Measurements from ENCODE around the gene UBA6. TPM values are rescaled to one million over a fixed set of nuclear protein-coding genes. Genes with fewer than 3 reads are reported as not detected.

UBA6 gene
- polyA plus RNA-seq, 2 of the 4 experiments (the other 2 are of a cell fraction) = 33.9 to 84.6 TPM

DNA sequence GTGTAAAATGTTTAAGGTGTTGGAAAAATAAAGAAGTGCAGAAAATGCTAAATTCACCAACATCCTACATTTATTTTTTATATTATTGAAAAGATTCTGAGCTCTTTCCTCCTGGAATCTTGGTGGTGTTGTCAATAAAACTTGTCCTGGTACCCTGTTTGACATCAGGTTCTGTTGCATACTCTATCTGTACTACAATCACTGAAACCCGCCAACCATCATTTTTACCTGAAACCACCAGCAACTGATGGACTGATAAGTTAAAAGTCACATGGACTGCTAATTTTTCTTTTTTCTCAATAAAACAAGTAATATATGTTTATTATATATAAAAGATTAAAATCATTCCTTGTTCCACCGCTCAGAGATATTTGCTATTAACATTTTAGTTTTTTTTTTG lies 119.0 kb downstream of the UBA6 start:
- H3K4me1 ChIP-seq = no peaks in the 10 kb centered on the region
- no peak for ATAC-seq
- no peak for TF ChIP-seq HOXB5 (CRISPR knock-in tag; IDR thresholded peaks at IDR 0.05)
- TF ChIP-seq, protein P1, sequence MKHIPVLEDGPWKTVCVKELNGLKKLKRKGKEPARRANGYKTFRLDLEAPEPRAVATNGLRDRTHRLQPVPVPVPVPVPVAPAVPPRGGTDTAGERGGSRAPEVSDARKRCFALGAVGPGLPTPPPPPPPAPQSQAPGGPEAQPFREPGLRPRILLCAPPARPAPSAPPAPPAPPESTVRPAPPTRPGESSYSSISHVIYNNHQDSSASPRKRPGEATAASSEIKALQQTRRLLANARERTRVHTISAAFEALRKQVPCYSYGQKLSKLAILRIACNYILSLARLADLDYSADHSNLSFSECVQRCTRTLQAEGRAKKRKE (CRISPR knock-in tag; IDR thresholded peaks at IDR 0.05; ENCODE audit: low read depth) = no peak
- no peak for TF ChIP-seq HEYL (CRISPR knock-in tag; IDR thresholded peaks at IDR 0.05)
- TF ChIP-seq, protein P2, sequence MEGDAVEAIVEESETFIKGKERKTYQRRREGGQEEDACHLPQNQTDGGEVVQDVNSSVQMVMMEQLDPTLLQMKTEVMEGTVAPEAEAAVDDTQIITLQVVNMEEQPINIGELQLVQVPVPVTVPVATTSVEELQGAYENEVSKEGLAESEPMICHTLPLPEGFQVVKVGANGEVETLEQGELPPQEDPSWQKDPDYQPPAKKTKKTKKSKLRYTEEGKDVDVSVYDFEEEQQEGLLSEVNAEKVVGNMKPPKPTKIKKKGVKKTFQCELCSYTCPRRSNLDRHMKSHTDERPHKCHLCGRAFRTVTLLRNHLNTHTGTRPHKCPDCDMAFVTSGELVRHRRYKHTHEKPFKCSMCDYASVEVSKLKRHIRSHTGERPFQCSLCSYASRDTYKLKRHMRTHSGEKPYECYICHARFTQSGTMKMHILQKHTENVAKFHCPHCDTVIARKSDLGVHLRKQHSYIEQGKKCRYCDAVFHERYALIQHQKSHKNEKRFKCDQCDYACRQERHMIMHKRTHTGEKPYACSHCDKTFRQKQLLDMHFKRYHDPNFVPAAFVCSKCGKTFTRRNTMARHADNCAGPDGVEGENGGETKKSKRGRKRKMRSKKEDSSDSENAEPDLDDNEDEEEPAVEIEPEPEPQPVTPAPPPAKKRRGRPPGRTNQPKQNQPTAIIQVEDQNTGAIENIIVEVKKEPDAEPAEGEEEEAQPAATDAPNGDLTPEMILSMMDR (IDR thresholded peaks at IDR 0.05) = no peak
- TF ChIP-seq ZFP36 (IDR thresholded peaks at IDR 0.05; ENCODE audit: borderline replicate concordance, partially characterized antibody) = no peak
- TF ChIP-seq RAD21 (conservative IDR thresholded peaks at IDR 0.05 in 1 of 2, IDR thresholded peaks at IDR 0.05 in 1 of 2) = no peak
- no peak for TF ChIP-seq JUN (IDR thresholded peaks at IDR 0.05)
- TF ChIP-seq ZNF302 (CRISPR knock-in tag; IDR thresholded peaks at IDR 0.05) = no peak
- no peak for TF ChIP-seq ESRRA (IDR thresholded peaks at IDR 0.05; ENCODE audit: borderline replicate concordance, low read length)
- no peak for TF ChIP-seq NR3C1 (IDR thresholded peaks at IDR 0.05)
- no peak for TF ChIP-seq POLR2A (IDR thresholded peaks at IDR 0.05; ENCODE audit: low read length)
- TF ChIP-seq CHD4 (IDR thresholded peaks at IDR 0.05; ENCODE audit: borderline replicate concordance) = no peak
- TF ChIP-seq EHMT2 (IDR thresholded peaks at IDR 0.05; ENCODE audit: low read depth) = no peak
- TF ChIP-seq SREBF2 (IDR thresholded peaks at IDR 0.05) = no peak
- no peak for TF ChIP-seq RNF2 (IDR thresholded peaks at IDR 0.05; ENCODE audit: borderline replicate concordance, low read depth)
- no peak for TF ChIP-seq FOSB (CRISPR knock-in tag; IDR thresholded peaks at IDR 0.05)
- no peak for TF ChIP-seq MAFK (IDR thresholded peaks at IDR 0.05; ENCODE audit: partially characterized antibody)
- TF ChIP-seq POLR2AphosphoS2 (conservative IDR thresholded peaks at IDR 0.05; ENCODE audit: low read length) = no peak
- TF ChIP-seq FOXS1 (CRISPR knock-in tag; IDR thresholded peaks at IDR 0.05) = no peak
- TF ChIP-seq FOSL2 (IDR thresholded peaks at IDR 0.05) = no peak
- no peak for TF ChIP-seq FOSL2 (CRISPR knock-in tag; IDR thresholded peaks at IDR 0.05)
- WGBS (ENCODE audit: missing lambda C conversion rate) = 46% methylated on average over 2 of the region's 2 CpGs
- no peaks in the 10 kb centered on the region for H3K9me3 ChIP-seq
- no peak for FAIRE-seq
- no peak overlapping the region for H3K4me2 ChIP-seq
- no peak for DNase-seq (ENCODE audit: low read depth in 1 of 2, low spot score in 1 of 2)
- H3K4me3 ChIP-seq = no peak overlapping the region
- H3K27ac ChIP-seq = no peak overlapping the region
- CTCF ChIA-PET = no interaction called here
- POLR2A ChIA-PET = no interaction called here

DNA sequence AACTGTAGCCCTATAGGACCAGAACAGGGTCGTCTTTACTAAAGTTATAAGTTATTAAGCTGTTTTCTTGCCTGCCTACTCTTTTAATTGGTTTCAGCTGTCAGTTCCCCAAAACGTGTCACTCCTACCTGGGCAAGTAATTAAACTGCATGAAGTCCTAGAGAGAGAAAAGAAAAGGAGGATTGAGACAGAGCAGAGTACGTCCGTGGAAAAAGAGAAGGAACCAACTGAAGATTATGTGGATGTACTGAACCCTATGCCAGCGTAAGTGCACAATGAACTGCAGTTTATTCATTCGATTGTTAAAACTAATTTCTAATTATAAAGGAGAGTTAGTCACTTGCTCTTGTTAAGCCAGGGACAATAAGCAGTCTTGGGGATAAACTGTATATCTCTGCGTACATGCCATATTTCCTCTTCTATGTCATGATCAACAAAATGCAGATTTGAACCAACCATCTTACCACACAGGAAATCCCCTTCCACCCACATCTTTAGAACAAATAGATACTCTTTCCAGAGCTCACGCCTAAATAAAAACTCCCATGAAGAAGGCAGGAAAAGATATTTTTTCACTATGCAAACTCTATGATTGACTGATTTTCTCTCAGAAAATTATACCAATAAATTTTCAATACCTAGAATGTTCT lies 119.6 kb downstream of the UBA6 start:
- WGBS (ENCODE audit: missing lambda C conversion rate) = 64% methylated on average over 8 of the region's 8 CpGs
- Histone ChIP-seq H3K9me3 (no peaks in the 10 kb centered on the region), H3K4me3 (no peak overlapping the region), H3K4me1 (no peaks in the 10 kb centered on the region), H3K4me2 (no peak overlapping the region), H3K27ac (no peak overlapping the region)
- no peak for FAIRE-seq
- ChIA-PET POLR2A (no interaction called here), CTCF (no interaction called here)
- no peak for DNase-seq (ENCODE audit: low read depth in 1 of 2, low spot score in 1 of 2)
- ATAC-seq = no peak
- TF ChIP-seq ZC3H11A (IDR thresholded peaks at IDR 0.05) (no peak), HOXA7 (CRISPR knock-in tag; IDR thresholded peaks at IDR 0.05) (no peak), NPAS2 (CRISPR knock-in tag; IDR thresholded peaks at IDR 0.05; ENCODE audit: borderline replicate concordance) (no peak), CHD4 (IDR thresholded peaks at IDR 0.05; ENCODE audit: borderline replicate concordance) (no peak), HOXB13 (CRISPR knock-in tag; IDR thresholded peaks at IDR 0.05; ENCODE audit: low read depth) (no peak)
- TF ChIP-seq, protein P3, sequence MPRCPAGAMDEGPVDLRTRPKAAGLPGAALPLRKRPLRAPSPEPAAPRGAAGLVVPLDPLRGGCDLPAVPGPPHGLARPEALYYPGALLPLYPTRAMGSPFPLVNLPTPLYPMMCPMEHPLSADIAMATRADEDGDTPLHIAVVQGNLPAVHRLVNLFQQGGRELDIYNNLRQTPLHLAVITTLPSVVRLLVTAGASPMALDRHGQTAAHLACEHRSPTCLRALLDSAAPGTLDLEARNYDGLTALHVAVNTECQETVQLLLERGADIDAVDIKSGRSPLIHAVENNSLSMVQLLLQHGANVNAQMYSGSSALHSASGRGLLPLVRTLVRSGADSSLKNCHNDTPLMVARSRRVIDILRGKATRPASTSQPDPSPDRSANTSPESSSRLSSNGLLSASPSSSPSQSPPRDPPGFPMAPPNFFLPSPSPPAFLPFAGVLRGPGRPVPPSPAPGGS (IDR thresholded peaks at IDR 0.05) = no peak
- TF ChIP-seq, protein P4, sequence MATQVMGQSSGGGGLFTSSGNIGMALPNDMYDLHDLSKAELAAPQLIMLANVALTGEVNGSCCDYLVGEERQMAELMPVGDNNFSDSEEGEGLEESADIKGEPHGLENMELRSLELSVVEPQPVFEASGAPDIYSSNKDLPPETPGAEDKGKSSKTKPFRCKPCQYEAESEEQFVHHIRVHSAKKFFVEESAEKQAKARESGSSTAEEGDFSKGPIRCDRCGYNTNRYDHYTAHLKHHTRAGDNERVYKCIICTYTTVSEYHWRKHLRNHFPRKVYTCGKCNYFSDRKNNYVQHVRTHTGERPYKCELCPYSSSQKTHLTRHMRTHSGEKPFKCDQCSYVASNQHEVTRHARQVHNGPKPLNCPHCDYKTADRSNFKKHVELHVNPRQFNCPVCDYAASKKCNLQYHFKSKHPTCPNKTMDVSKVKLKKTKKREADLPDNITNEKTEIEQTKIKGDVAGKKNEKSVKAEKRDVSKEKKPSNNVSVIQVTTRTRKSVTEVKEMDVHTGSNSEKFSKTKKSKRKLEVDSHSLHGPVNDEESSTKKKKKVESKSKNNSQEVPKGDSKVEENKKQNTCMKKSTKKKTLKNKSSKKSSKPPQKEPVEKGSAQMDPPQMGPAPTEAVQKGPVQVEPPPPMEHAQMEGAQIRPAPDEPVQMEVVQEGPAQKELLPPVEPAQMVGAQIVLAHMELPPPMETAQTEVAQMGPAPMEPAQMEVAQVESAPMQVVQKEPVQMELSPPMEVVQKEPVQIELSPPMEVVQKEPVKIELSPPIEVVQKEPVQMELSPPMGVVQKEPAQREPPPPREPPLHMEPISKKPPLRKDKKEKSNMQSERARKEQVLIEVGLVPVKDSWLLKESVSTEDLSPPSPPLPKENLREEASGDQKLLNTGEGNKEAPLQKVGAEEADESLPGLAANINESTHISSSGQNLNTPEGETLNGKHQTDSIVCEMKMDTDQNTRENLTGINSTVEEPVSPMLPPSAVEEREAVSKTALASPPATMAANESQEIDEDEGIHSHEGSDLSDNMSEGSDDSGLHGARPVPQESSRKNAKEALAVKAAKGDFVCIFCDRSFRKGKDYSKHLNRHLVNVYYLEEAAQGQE (IDR thresholded peaks at IDR 0.05) = no peak
- TF ChIP-seq, protein P5, sequence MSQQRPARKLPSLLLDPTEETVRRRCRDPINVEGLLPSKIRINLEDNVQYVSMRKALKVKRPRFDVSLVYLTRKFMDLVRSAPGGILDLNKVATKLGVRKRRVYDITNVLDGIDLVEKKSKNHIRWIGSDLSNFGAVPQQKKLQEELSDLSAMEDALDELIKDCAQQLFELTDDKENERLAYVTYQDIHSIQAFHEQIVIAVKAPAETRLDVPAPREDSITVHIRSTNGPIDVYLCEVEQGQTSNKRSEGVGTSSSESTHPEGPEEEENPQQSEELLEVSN (IDR thresholded peaks at IDR 0.05; ENCODE audit: borderline replicate concordance, low read depth) = no peak
- TF ChIP-seq, protein P1 (CRISPR knock-in tag; IDR thresholded peaks at IDR 0.05; ENCODE audit: low read depth) = no peak
- TF ChIP-seq, protein P6, sequence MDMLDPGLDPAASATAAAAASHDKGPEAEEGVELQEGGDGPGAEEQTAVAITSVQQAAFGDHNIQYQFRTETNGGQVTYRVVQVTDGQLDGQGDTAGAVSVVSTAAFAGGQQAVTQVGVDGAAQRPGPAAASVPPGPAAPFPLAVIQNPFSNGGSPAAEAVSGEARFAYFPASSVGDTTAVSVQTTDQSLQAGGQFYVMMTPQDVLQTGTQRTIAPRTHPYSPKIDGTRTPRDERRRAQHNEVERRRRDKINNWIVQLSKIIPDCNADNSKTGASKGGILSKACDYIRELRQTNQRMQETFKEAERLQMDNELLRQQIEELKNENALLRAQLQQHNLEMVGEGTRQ (IDR thresholded peaks at IDR 0.05) = no peak
